ENCODE measurements around the gene SLC2A9. TPM values are rescaled to one million over a fixed set of nuclear protein-coding genes. Genes with fewer than 3 reads are reported as not detected.

The SLC2A9 gene
- total RNA-seq: 10 to 100 TPM in 1 of 7 donors, 1 to 10 TPM in 6; 1.2 to 10.1 (median 5.0) TPM
- polyA plus RNA-seq: 1 to 10 TPM; 2.5 TPM
- long read RNA-seq, donor 1, partial matches to known transcripts: 8 of 16 reads
- long read RNA-seq, donor 1, other reads (novel, unspliced or antisense): 7 of 16 reads
- long read RNA-seq, donor 2: 0 reads
- long read RNA-seq, donor 3, partial matches to known transcripts: 1 of 8 reads
- long read RNA-seq, donor 3, other reads (novel, unspliced or antisense): 3 of 8 reads

GRCh38 chr4:10020871-10021652 lies at the start of gene SLC2A9:
Gene SLC2A9, minus strand, starts transcription at chr4:10021497. Its CDS starts 68 bp downstream, at chr4:10021429.
- WGBS, 3 donors: 77 to 80% (median 80%) methylated on average over 17 of the region's 17 CpGs
- TF ChIP-seq EP300 (IDR thresholded peaks at IDR 0.05): no peak
- TF ChIP-seq POLR2A (IDR thresholded peaks at IDR 0.05): no peak
- Histone ChIP-seq H3K27ac (peak within 1 kb of the TSS in 1 of 2 donors; percentile 31), H3K4me1 (ENCODE audit: insufficient read depth) (peaks cover 4% of the 10 kb centered on the region), H3K4me3 (no peak within 1 kb of the TSS), H3K27me3 (no peaks in the 10 kb centered on the region), H3K9me3 (no peaks in the 10 kb centered on the region), H3K36me3 (no peaks in the 10 kb centered on the region)
- no peak for DNase-seq
- intact Hi-C loops (cut with DNase I): loop anchor here in 1 of 4 donors (5.0 kb wide), 1 partner anchor 96 kb away; the partner anchor contains the start of gene WDR1

DNA sequence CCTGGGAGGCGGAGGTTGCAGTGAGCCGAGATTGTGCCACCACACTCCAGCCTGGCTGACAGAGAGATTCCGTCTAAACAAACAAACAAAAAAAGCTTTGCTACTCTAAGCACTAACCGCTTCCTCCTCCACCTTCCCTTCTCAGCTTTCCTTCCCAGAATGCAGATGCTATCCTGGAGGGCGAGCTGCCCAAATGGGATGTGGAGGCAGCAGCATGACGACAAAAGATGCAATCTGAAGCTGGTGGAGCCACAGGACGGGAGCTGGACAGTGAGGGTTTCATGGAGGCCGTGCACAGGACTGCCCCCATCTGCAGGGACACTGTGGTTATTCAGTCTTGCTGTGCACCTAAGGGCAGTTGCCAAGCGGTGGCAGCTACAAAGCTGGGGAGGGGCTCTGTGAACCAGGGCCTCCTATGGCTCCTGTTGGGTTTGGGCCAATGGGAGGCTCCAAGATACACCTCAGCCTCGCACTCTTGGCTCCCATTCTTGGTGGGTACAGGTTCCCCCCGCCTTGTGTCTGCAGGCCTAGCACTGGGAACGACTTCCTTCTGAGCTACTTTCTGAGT lies 47.9 kb upstream of the SLC2A9 start:
- no peak for DNase-seq
- H3K27me3 ChIP-seq: no peaks in the 10 kb centered on the region
- H3K27ac ChIP-seq: no peak overlapping the region
- no peaks in the 10 kb centered on the region for H3K9me3 ChIP-seq
- no peak overlapping the region for H3K4me3 ChIP-seq
- no peaks in the 10 kb centered on the region for H3K4me1 ChIP-seq (ENCODE audit: insufficient read depth)
- TF ChIP-seq EP300 (IDR thresholded peaks at IDR 0.05): no peak
- no peak for TF ChIP-seq POLR2A (IDR thresholded peaks at IDR 0.05)
- TF ChIP-seq, protein P1, sequence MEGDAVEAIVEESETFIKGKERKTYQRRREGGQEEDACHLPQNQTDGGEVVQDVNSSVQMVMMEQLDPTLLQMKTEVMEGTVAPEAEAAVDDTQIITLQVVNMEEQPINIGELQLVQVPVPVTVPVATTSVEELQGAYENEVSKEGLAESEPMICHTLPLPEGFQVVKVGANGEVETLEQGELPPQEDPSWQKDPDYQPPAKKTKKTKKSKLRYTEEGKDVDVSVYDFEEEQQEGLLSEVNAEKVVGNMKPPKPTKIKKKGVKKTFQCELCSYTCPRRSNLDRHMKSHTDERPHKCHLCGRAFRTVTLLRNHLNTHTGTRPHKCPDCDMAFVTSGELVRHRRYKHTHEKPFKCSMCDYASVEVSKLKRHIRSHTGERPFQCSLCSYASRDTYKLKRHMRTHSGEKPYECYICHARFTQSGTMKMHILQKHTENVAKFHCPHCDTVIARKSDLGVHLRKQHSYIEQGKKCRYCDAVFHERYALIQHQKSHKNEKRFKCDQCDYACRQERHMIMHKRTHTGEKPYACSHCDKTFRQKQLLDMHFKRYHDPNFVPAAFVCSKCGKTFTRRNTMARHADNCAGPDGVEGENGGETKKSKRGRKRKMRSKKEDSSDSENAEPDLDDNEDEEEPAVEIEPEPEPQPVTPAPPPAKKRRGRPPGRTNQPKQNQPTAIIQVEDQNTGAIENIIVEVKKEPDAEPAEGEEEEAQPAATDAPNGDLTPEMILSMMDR (IDR thresholded peaks at IDR 0.05): no peak
- no peaks in the 10 kb centered on the region for H3K36me3 ChIP-seq
- intact Hi-C loops (cut with DNase I): no loop called here
- WGBS, 3 donors: 86 to 93% (median 87%) methylated on average over 12 of the region's 12 CpGs

DNA sequence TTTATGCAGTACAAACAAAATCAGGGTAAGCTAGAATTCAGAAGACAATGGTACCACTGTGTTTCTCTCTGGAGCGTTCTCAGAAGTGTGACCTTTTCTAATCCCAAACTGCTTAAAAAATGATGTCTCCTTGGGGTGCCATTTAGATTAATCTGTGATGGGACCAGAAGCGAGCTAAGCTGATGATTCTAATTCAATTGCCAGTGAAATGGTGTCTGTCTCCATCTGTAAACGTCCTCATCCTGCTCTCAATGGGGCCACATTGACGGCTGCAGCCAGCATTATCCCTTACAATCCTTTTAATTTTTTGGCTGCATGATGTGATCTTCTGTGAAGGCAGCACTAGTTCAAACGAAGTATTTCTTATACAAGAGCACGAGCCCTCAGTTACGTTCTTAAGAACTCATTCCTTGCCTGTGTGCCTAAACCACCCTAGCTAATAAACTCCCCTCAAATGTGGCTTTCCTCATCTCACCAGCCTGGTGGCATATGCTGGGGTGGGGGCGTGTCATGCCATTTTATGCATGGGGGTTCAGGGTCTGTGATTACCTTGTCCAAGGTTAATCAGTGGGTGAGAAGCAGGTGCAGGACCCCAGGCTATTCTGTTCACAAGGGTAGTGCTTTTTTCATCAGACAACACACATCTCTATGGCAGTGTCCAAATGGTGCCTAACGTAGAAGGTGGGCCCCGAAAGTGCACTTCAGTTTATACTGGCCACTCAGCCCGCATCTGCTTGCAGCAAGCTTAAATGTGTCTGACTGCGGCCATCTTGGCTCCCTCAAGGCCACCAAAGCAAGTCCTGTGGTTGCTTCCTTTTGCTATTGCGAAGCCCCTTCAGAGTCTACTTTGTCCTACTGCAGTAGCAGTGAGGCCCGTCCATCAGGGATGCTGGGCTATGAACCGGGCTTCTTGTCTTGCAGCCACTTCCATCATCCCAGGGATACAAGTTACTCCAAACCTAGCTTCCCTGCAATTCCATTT lies 45.7 kb upstream of the SLC2A9 start:
- H3K27ac ChIP-seq: no peak overlapping the region
- TF ChIP-seq, protein P1 (IDR thresholded peaks at IDR 0.05): no peak
- TF ChIP-seq POLR2A (IDR thresholded peaks at IDR 0.05) (no peak), EP300 (IDR thresholded peaks at IDR 0.05) (no peak)
- DNase-seq: no peak
- 92 to 95% (median 92%) methylated on average over 15 of the region's 15 CpGs for WGBS, 3 donors
- H3K4me1 ChIP-seq (ENCODE audit: insufficient read depth): no peaks in the 10 kb centered on the region
- intact Hi-C loops (cut with DNase I): no loop called here
- H3K9me3 ChIP-seq: no peaks in the 10 kb centered on the region
- no peaks in the 10 kb centered on the region for H3K27me3 ChIP-seq
- no peak overlapping the region for H3K4me3 ChIP-seq
- no peaks in the 10 kb centered on the region for H3K36me3 ChIP-seq

- intact Hi-C loops (cut with DNase I): no loop called here
- 46 to 70% (median 68%) methylated on average over 2 of the region's 2 CpGs for WGBS, 3 donors
- H3K4me3 ChIP-seq: no peak overlapping the region
- DNase-seq: no peak
- H3K4me1 ChIP-seq (ENCODE audit: insufficient read depth): no peaks in the 10 kb centered on the region
- H3K27ac ChIP-seq: no peak overlapping the region
- no peaks in the 10 kb centered on the region for H3K27me3 ChIP-seq
- H3K36me3 ChIP-seq: no peaks in the 10 kb centered on the region
- TF ChIP-seq, protein P1 (IDR thresholded peaks at IDR 0.05): no peak
- no peaks in the 10 kb centered on the region for H3K9me3 ChIP-seq
Observed at GRCh38 chr4:10066206-10066605, 44.9 kb upstream of the SLC2A9 start.
